IPS-15b (cell line): Measurements from ENCODE around the gene CCDC194.

ENCODE experiments used
- H3K27me3 ChIP-seq: one replicate; pipeline ENCODE4 v1.6.1; 2013; ENCODE audit warnings: low read length; ENCODE audit not compliant: control insufficient read depth, insufficient read depth
- H3K36me3 ChIP-seq: one replicate; pipeline ENCODE4 v1.6.1; 2013; ENCODE audit warnings: low read length; ENCODE audit not compliant: control insufficient read depth, insufficient read depth
- H3K4me1 ChIP-seq: one replicate; pipeline ENCODE4 v1.6.1; 2013; ENCODE audit warnings: mild to moderate bottlenecking, low read length; ENCODE audit not compliant: control insufficient read depth, insufficient read depth
- H3K4me3 ChIP-seq: one replicate; pipeline ENCODE4 v1.5.1; 2013; ENCODE audit warnings: low read depth, low read length
- H3K9ac ChIP-seq: one replicate; pipeline ENCODE4 v1.6.1; 2013; ENCODE audit warnings: low read depth, mild to moderate bottlenecking, low read length
- H3K9me3 ChIP-seq: one replicate; pipeline ENCODE4 v1.6.1; 2013; ENCODE audit warnings: mild to moderate bottlenecking, low read length; ENCODE audit not compliant: control insufficient read depth, insufficient read depth

CCDC194 gene

DNA sequence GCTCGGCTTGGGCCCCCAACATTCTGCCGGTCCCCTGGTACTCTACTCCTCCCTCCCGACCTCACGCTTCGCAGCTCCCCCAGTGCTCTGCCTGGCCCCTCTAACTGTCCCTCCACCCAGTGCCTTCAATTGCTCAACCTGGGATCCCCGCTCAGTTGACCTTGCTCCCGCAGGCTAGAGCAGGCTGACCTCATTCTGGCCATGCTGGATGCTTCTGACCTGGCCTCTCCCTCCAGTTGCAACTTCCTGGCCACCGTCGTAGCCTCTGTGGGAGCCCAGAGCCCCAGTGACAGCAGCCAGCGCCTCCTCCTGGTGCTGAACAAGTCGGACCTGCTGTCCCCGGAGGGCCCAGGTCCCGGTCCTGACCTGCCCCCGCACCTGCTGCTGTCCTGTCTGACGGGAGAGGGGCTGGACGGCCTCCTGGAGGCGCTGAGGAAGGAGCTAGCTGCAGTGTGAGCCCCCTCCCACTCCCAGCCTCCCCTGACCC lies 53.1 kb downstream of the CCDC194 start:
- peaks cover 12% of the 10 kb centered on the region for H3K36me3 ChIP-seq
- peak overlapping the region; percentile 57 for H3K4me3 ChIP-seq
- H3K27me3 ChIP-seq: no peaks in the 10 kb centered on the region
- peaks cover 2% of the 10 kb centered on the region for H3K4me1 ChIP-seq
- H3K9me3 ChIP-seq: no peaks in the 10 kb centered on the region
- H3K9ac ChIP-seq: no peak overlapping the region
